Activated T-helper 2 cell treated with anti-CD3 and anti-CD28 coated beads, Interferon-gamma antibody, Interleukin-2, Interleukin-4, amounts not matched to agents 10 μg/mL and 5 μg/mL and 100 μg/mL, durations not matched to agents 14 hours and 24 hours and 36 hours (primary cell): ENCODE results near the gene CTNNBIP1. TPM values are rescaled to one million over a fixed set of nuclear protein-coding genes. Genes with fewer than 3 reads are reported as not detected.

Source experiments
- DNase-seq: peaks from one replicate; pipeline ENCODE4 v3.0.0; 2021; ENCODE audit warnings: low spot score
- H3K27ac Mint-ChIP-seq: one replicate; pipeline ENCODE4 v1.8.0; 2021; ENCODE audit warnings: mixed read lengths
- H3K27me3 Mint-ChIP-seq: one replicate; pipeline ENCODE4 v1.8.0; 2021; ENCODE audit warnings: low read depth, mixed read lengths
- H3K36me3 Mint-ChIP-seq: one replicate; pipeline ENCODE4 v1.8.0; 2021; ENCODE audit warnings: low read depth, mixed read lengths
- H3K4me1 Mint-ChIP-seq: one replicate; pipeline ENCODE4 v1.8.0; 2021; ENCODE audit warnings: low read depth, mixed read lengths
- H3K4me3 Mint-ChIP-seq: one replicate; pipeline ENCODE4 v1.8.0; 2021; ENCODE audit warnings: low read depth, mild to moderate bottlenecking, moderate library complexity, mixed read lengths
- H3K9me3 Mint-ChIP-seq: one replicate; pipeline ENCODE4 v1.8.0; 2021; ENCODE audit warnings: mixed read lengths
- intact Hi-C: fragments of 100-400 bp; cut with micrococcal nuclease; formaldehyde crosslinking; loops from one replicate; pipeline ENCODE4 v1.15.1; 2023
- total RNA-seq: library from RNA; stranded (reverse); gene quantifications from 2 replicates; pipeline ENCODE4 v1.2.3, GENCODE V29; 2022

The CTNNBIP1 gene
- total RNA-seq, 1 donor from 2014 or later, result 7.5 TPM

DNA sequence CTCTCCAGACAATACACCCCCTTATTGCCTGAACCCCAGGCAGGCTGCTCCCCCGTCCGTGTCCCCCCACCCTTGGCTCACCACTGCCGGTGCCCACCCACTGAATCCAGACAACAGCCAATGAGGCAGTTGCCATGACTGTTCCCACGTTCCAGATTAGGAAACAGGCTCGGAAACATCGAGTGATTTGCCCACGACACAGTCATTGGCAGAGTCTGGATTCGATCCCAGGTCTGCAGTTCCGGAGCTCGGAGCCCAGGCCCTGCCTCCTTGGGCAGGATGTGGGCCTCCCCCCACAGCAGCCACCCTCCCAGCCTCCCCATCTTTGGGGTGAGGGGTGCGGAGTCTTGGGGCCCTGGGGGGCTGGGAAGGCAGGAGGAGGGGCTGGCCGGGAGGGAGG, 66.0 kb downstream of the CTNNBIP1 start:
- Mint-ChIP-seq H3K36me3 (no peaks in the 10 kb centered on the region), H3K4me3 (no peak overlapping the region), H3K9me3 (no peaks in the 10 kb centered on the region), H3K27ac (no peak overlapping the region), H3K27me3 (peaks cover 6% of the 10 kb centered on the region), H3K4me1 (peaks cover 3% of the 10 kb centered on the region)
- intact Hi-C loops, result no loop called here
- DNase-seq, result no peak

GRCh38 chr1:9843576-9843945, 66.5 kb downstream of the CTNNBIP1 start:
- Mint-ChIP-seq H3K27ac (no peak overlapping the region), H3K4me3 (no peak overlapping the region), H3K27me3 (peaks cover 7% of the 10 kb centered on the region), H3K4me1 (peaks cover 3% of the 10 kb centered on the region), H3K36me3 (no peaks in the 10 kb centered on the region), H3K9me3 (no peaks in the 10 kb centered on the region)
- intact Hi-C loops, result no loop called here
- no peak for DNase-seq

DNA sequence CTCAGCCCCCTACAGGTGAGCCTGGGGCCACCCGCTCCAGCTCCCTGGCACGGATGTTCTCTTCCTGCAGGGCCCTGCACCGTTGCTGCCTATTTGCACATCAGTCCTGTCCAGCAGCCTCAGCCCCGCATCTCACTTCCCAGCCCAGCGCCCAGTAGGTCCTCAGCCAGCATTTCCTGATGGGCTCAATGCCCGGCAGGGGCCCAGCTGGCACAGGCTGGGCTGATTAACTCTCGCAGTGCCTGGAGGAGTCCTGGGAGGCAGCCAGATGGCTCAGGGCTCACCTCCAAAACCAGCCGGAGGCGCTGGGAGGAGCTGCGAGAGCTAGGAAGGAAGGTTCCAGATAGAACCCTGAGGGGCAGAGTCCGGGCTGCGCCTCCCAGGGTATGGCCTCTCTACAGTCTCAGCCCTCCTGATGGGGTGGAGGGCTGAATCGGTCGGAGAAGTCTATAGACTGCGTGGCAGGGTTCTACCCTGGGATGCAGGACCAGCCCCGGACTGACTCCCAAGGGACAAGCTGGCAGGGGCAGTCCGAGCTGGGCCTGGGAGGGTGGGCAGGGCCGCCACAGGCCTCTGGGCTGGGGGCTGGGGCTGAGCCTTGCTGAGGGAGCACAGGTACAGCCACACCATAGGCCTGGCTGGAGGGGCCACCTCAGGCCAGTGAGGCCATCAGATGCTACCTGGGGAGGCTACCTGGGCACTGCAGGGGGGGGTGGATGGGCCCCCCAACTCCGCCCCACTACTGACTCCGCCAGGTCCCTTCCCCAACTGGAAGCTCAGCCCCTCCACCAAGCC, 67.1 kb downstream of the CTNNBIP1 start:
- DNase-seq, result no peak
- intact Hi-C loops, result no loop called here
- no peaks in the 10 kb centered on the region for H3K9me3 Mint-ChIP-seq

GRCh38 chr1:9842073-9842711, 67.9 kb downstream of the CTNNBIP1 start:
- H3K9me3 Mint-ChIP-seq, result no peaks in the 10 kb centered on the region
- DNase-seq, result no peak
- intact Hi-C loops, result no loop called here
- H3K27me3 Mint-ChIP-seq, result peaks cover 7% of the 10 kb centered on the region
- H3K4me3 Mint-ChIP-seq, result no peak overlapping the region
- H3K27ac Mint-ChIP-seq, result no peak overlapping the region
- H3K4me1 Mint-ChIP-seq, result peaks cover 3% of the 10 kb centered on the region
- no peaks in the 10 kb centered on the region for H3K36me3 Mint-ChIP-seq

More for the DNA sequence above, 67.1 kb downstream of the CTNNBIP1 start:
- no peaks in the 10 kb centered on the region for H3K36me3 Mint-ChIP-seq
- H3K27ac Mint-ChIP-seq, result no peak overlapping the region
- peaks cover 7% of the 10 kb centered on the region for H3K27me3 Mint-ChIP-seq
- H3K4me1 Mint-ChIP-seq, result peaks cover 3% of the 10 kb centered on the region
- H3K4me3 Mint-ChIP-seq, result no peak overlapping the region

- H3K27ac Mint-ChIP-seq, result no peak overlapping the region
- no peaks in the 10 kb centered on the region for H3K9me3 Mint-ChIP-seq
- H3K4me3 Mint-ChIP-seq, result no peak overlapping the region
- intact Hi-C loops, result no loop called here
- DNase-seq, result no peak
- H3K4me1 Mint-ChIP-seq, result peaks cover 3% of the 10 kb centered on the region
- peaks cover 7% of the 10 kb centered on the region for H3K27me3 Mint-ChIP-seq
- H3K36me3 Mint-ChIP-seq, result no peaks in the 10 kb centered on the region
Measured at GRCh38 chr1:9841460-9841859, 68.6 kb downstream of the CTNNBIP1 start.

DNA sequence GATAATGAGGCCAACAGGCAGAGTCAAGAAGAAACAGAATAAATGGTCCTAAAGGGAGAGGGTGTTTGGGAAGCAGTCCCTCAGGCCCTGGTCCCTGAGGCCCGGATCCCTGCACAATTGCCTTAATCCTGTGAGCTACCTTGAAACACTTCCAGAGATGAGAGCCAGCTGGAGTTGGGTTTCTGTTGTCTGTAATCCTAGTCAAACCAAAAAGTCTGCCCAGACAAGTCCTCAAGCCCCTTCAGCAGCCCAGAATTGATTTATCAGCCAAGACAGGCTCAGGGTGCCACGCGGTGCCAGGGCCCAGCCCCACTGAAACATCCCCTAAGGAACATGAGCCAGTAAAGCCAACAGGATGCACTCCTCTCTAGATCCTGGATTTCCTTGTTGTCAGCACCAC, 69.9 kb downstream of the CTNNBIP1 start:
- intact Hi-C loops, result no loop called here

DNA sequence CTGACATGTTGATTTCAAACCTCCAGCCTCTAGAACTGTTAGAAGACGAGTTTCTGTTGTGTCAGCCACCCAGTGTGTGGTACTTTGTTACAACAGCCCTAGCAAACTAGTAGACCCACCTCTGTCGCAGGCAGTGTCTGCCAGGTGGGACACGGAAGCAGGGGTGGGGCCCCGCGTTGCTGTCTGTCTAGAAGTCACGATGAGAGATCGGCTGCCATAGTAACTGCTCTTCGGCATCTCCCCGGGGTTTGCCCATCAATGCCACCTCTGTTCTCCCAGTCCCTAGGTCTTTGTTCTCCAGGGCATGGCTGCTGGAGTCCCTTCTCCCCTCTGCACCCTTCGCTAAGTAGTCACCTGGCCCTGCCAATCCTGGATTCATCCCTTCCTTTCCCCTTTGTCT, 71.1 kb downstream of the CTNNBIP1 start:
- no peak overlapping the region for H3K4me3 Mint-ChIP-seq
- H3K9me3 Mint-ChIP-seq, result no peaks in the 10 kb centered on the region
- intact Hi-C loops, result no loop called here
- DNase-seq, result no peak
- H3K27me3 Mint-ChIP-seq, result peaks cover 7% of the 10 kb centered on the region
- H3K27ac Mint-ChIP-seq, result no peak overlapping the region
- no peaks in the 10 kb centered on the region for H3K36me3 Mint-ChIP-seq
- no peaks in the 10 kb centered on the region for H3K4me1 Mint-ChIP-seq

More for the DNA sequence above, 69.9 kb downstream of the CTNNBIP1 start:
- Mint-ChIP-seq H3K27ac (no peak overlapping the region), H3K27me3 (peaks cover 7% of the 10 kb centered on the region), H3K4me1 (no peaks in the 10 kb centered on the region), H3K36me3 (no peaks in the 10 kb centered on the region), H3K9me3 (no peaks in the 10 kb centered on the region), H3K4me3 (no peak overlapping the region)
- no peak for DNase-seq

- Mint-ChIP-seq H3K4me1 (no peaks in the 10 kb centered on the region), H3K4me3 (no peak overlapping the region), H3K27me3 (peaks cover 9% of the 10 kb centered on the region), H3K36me3 (no peaks in the 10 kb centered on the region), H3K9me3 (no peaks in the 10 kb centered on the region), H3K27ac (no peak overlapping the region)
- no peak for DNase-seq
- intact Hi-C loops, result no loop called here
Measured at GRCh38 chr1:9836632-9836960, 73.5 kb downstream of the CTNNBIP1 start.

GRCh38 chr1:9835758-9836631, 74.1 kb downstream of the CTNNBIP1 start:
- Mint-ChIP-seq H3K4me3 (no peak overlapping the region), H3K27me3 (peaks cover 9% of the 10 kb centered on the region), H3K9me3 (no peaks in the 10 kb centered on the region), H3K27ac (no peak overlapping the region), H3K4me1 (no peaks in the 10 kb centered on the region), H3K36me3 (no peaks in the 10 kb centered on the region)
- intact Hi-C loops, result no loop called here
- DNase-seq, result no peak

GRCh38 chr1:9835404-9835757, 74.7 kb downstream of the CTNNBIP1 start:
- no peak overlapping the region for H3K4me3 Mint-ChIP-seq
- H3K9me3 Mint-ChIP-seq, result no peaks in the 10 kb centered on the region
- no peak for DNase-seq
- intact Hi-C loops, result no loop called here
- H3K36me3 Mint-ChIP-seq, result no peaks in the 10 kb centered on the region
- H3K27ac Mint-ChIP-seq, result no peak overlapping the region
- peaks cover 6% of the 10 kb centered on the region for H3K27me3 Mint-ChIP-seq
- no peaks in the 10 kb centered on the region for H3K4me1 Mint-ChIP-seq

- Mint-ChIP-seq H3K4me3 (no peak overlapping the region), H3K4me1 (no peaks in the 10 kb centered on the region), H3K27ac (no peak overlapping the region), H3K36me3 (no peaks in the 10 kb centered on the region), H3K27me3 (peaks cover 5% of the 10 kb centered on the region), H3K9me3 (no peaks in the 10 kb centered on the region)
- DNase-seq, result no peak
- intact Hi-C loops, result no loop called here
Measured at GRCh38 chr1:9833632-9834031, 76.4 kb downstream of the CTNNBIP1 start.

DNA sequence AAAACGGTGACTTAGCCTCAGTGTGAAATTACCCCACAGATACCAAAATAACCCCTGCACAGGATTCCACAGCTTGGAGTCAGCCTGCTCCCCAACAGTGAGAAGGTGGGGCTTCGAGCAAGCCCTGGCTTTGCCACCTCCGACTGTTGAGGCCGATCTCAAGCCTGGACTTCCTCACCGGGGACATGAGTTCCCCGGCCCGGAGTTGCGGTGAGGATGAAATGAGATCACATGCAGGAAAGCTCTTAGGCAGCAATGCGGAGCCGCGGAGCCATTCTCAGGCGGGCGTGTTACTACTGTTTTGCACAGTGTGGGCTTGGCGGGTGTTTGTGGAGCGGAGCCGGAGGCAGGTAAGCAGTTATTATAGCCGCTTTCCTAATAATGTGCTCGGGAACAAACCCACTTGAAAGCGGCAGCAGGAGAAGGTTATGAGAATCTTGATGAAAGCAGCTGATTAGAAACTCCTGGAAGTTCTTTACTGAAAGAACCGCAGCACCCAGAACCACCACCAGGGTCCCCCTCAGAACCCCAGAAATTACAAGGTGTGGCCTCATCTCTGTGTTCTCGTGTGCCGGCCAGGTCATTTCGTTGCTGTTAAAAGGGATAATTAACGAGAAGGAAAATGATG, 82.4 kb downstream of the CTNNBIP1 start:
- H3K9me3 Mint-ChIP-seq, result no peaks in the 10 kb centered on the region
- peaks cover 14% of the 10 kb centered on the region for H3K27me3 Mint-ChIP-seq
- no peak overlapping the region for H3K4me3 Mint-ChIP-seq
- H3K36me3 Mint-ChIP-seq, result no peaks in the 10 kb centered on the region
- no peak for DNase-seq
- no peak overlapping the region for H3K27ac Mint-ChIP-seq
- intact Hi-C loops, result loop anchor here (10.0 kb wide), 1 partner anchor 867 kb away; no protein-coding TSS in a partner anchor
- H3K4me1 Mint-ChIP-seq, result peaks cover 18% of the 10 kb centered on the region
